ENCODE measurements around the gene TMEM245.

Gene TMEM245

DNA sequence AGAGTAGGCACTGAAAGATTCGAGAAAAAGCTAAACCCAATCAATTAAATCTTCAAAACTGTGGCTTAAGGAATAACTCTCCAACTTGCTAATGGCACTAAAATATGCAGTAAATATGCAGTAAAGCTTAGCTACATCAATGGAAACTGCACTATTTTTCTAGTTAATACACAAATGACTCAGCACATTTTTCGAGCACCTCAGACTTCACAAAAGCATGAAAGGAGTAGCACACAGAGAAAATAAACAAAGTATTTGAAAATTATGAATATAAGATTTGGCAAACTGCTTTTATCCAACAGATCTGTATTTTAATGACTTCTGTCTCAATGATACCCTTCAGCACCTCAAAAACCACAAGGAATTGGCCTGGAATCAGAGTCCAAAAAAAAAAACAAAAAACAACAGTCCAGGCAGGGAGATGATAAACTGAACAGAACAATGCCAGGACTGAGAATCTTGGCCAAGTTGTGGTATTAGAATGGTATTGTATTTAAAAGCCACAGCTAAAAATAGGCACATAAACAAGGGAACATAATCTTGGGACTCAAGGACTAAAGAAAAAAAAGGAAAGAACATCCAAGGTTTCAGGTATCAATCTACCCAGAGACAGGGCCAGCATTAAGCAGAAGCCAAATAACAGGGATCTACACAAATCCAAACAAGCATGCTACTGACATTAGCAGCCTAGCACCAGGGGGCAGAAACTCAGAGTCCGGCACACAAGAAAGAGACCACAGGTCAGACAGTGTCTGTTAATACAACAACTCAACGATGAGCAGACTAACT is 21.4 kb downstream of the TMEM245 start:
- H3K14ac ChIP-seq (ENCODE audit: low read length in 2 of 2): no peak overlapping the region
- H3K27me3 ChIP-seq (ENCODE audit: control insufficient read depth in 1 of 2, insufficient read depth in 1 of 2, low read length in 2 of 2): no peaks in the 10 kb centered on the region
- H4K8ac ChIP-seq (ENCODE audit: low read length): no peak overlapping the region
- peak overlapping the region; percentile 93 for H3K27ac ChIP-seq (ENCODE audit: low read length, poor library complexity, severe bottlenecking)
- no peak overlapping the region for H2BK15ac ChIP-seq (ENCODE audit: low read depth, poor library complexity, severe bottlenecking)
- H3K4me1 ChIP-seq (ENCODE audit: control insufficient read depth, insufficient read depth, low read depth, low read length): peaks cover 14% of the 10 kb centered on the region
- H3K4me2 ChIP-seq (ENCODE audit: low read length, poor library complexity, severe bottlenecking): peak overlapping the region; percentile 19
- no peak overlapping the region for H3K4ac ChIP-seq (ENCODE audit: low read depth in 1 of 2, low read length in 2 of 2)
- H4K91ac ChIP-seq (ENCODE audit: low read length): no peak overlapping the region
- no peak overlapping the region for H3K23ac ChIP-seq (ENCODE audit: low read length in 2 of 2)
- no peak overlapping the region for H2AFZ ChIP-seq (ENCODE audit: low read depth, low read length)
- peaks cover 13% of the 10 kb centered on the region for H3K79me1 ChIP-seq (replicated peaks; ENCODE audit: low read length, poor library complexity, severe bottlenecking)
- H3K18ac ChIP-seq (ENCODE audit: low read depth in 1 of 2, low read length in 2 of 2): no peak overlapping the region
- peak; percentile 81 for DNase-seq
- peaks cover 0 to 14% of the 10 kb centered on the region in 2 experiments for H3K36me3 ChIP-seq (ENCODE audit: control insufficient read depth in 1 of 2, insufficient read depth in 2 of 2, low read depth in 1 of 2, low read length in 2 of 2)
- peak overlapping the region; percentile 73 for H3K9ac ChIP-seq (ENCODE audit: low read length)
- H2BK5ac ChIP-seq (ENCODE audit: low read depth, low read length, poor library complexity, severe bottlenecking): no peak overlapping the region
- no peak overlapping the region for H2AK5ac ChIP-seq (ENCODE audit: low read length, severe bottlenecking)
- H2BK120ac ChIP-seq (ENCODE audit: low read depth, low read length): no peak overlapping the region
- no peak overlapping the region for H2BK12ac ChIP-seq (ENCODE audit: low read length in 2 of 2)
- 43% methylated on average over 3 of the region's 4 CpGs for WGBS
- peak overlapping the region in 1 of 2 experiments; percentile 45 for H3K4me3 ChIP-seq (ENCODE audit: insufficient read depth in 1 of 2, low read depth in 1 of 2, low read length in 2 of 2)
- no peaks in the 10 kb centered on the region for H3K9me3 ChIP-seq (ENCODE audit: control insufficient read depth, low read length)

DNA sequence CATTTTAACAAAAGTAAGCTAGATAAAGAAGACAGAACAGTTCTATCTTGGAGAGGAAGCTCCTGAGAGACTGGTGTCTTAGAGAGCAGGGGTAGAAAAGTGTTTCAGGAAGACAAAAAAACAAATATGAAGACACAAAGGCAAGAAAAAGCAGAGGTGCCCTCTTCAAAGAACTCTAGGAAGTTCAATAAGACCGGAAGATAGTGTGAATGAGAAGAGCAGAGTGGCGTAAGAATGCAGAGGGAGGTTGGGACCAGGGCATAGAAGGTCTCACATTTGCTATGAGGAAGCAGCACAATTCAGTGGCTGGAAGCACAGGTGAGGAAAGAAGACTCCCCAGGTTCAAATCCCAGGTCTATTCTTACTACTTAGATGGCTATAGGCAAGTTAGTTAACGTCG is 22.6 kb downstream of the TMEM245 start:
- Histone ChIP-seq H2BK5ac (ENCODE audit: low read depth, low read length, poor library complexity, severe bottlenecking) (no peak overlapping the region), H3K23ac (ENCODE audit: low read length in 2 of 2) (no peak overlapping the region), H3K4ac (ENCODE audit: low read depth in 1 of 2, low read length in 2 of 2) (no peak overlapping the region), H3K9me3 (ENCODE audit: control insufficient read depth, low read length) (no peaks in the 10 kb centered on the region), H3K27me3 (ENCODE audit: control insufficient read depth in 1 of 2, insufficient read depth in 1 of 2, low read length in 2 of 2) (no peaks in the 10 kb centered on the region), H2BK15ac (ENCODE audit: low read depth, poor library complexity, severe bottlenecking) (no peak overlapping the region), H3K4me3 (ENCODE audit: insufficient read depth in 1 of 2, low read depth in 1 of 2, low read length in 2 of 2) (no peak overlapping the region), H3K27ac (ENCODE audit: low read length, poor library complexity, severe bottlenecking) (peak overlapping the region; percentile 48), H2AFZ (ENCODE audit: low read depth, low read length) (no peak overlapping the region), H3K4me1 (ENCODE audit: control insufficient read depth, insufficient read depth, low read depth, low read length) (peaks cover 14% of the 10 kb centered on the region), H2BK120ac (ENCODE audit: low read depth, low read length) (no peak overlapping the region), H4K8ac (ENCODE audit: low read length) (no peak overlapping the region), H3K4me2 (ENCODE audit: low read length, poor library complexity, severe bottlenecking) (no peak overlapping the region), H3K36me3 (ENCODE audit: control insufficient read depth in 1 of 2, insufficient read depth in 2 of 2, low read depth in 1 of 2, low read length in 2 of 2) (peaks cover 0 to 21% of the 10 kb centered on the region in 2 experiments), H3K9ac (ENCODE audit: low read length) (no peak overlapping the region), H3K14ac (ENCODE audit: low read length in 2 of 2) (no peak overlapping the region), H3K79me1 (replicated peaks; ENCODE audit: low read length, poor library complexity, severe bottlenecking) (peaks cover 18% of the 10 kb centered on the region), H2BK12ac (ENCODE audit: low read length in 2 of 2) (no peak overlapping the region), H2AK5ac (ENCODE audit: low read length, severe bottlenecking) (peak overlapping the region; percentile 36), H3K18ac (ENCODE audit: low read depth in 1 of 2, low read length in 2 of 2) (peak overlapping the region in 1 of 2 experiments; percentile 28), H4K91ac (ENCODE audit: low read length) (no peak overlapping the region)
- no peak for DNase-seq
- WGBS: 96% methylated on average over 4 of the region's 4 CpGs

- no peak overlapping the region for H4K8ac ChIP-seq (ENCODE audit: low read length)
- no peak overlapping the region for H2AFZ ChIP-seq (ENCODE audit: low read depth, low read length)
- H3K23ac ChIP-seq (ENCODE audit: low read length in 2 of 2): no peak overlapping the region
- no peak overlapping the region for H2BK120ac ChIP-seq (ENCODE audit: low read depth, low read length)
- H3K79me1 ChIP-seq (replicated peaks; ENCODE audit: low read length, poor library complexity, severe bottlenecking): peaks cover 22% of the 10 kb centered on the region
- no peak overlapping the region for H3K4me3 ChIP-seq (ENCODE audit: insufficient read depth in 1 of 2, low read depth in 1 of 2, low read length in 2 of 2)
- H3K14ac ChIP-seq (ENCODE audit: low read length in 2 of 2): no peak overlapping the region
- H3K4me1 ChIP-seq (ENCODE audit: control insufficient read depth, insufficient read depth, low read depth, low read length): peaks cover 14% of the 10 kb centered on the region
- no peak overlapping the region for H2AK5ac ChIP-seq (ENCODE audit: low read length, severe bottlenecking)
- no peak overlapping the region for H3K4ac ChIP-seq (ENCODE audit: low read depth in 1 of 2, low read length in 2 of 2)
- no peaks in the 10 kb centered on the region for H3K9me3 ChIP-seq (ENCODE audit: control insufficient read depth, low read length)
- no peak overlapping the region for H2BK5ac ChIP-seq (ENCODE audit: low read depth, low read length, poor library complexity, severe bottlenecking)
- peaks cover 3 to 35% of the 10 kb centered on the region in 2 experiments for H3K36me3 ChIP-seq (ENCODE audit: control insufficient read depth in 1 of 2, insufficient read depth in 2 of 2, low read depth in 1 of 2, low read length in 2 of 2)
- no peak for DNase-seq
- WGBS: 92% methylated on average over 2 of the region's 3 CpGs
- no peak overlapping the region for H2BK15ac ChIP-seq (ENCODE audit: low read depth, poor library complexity, severe bottlenecking)
- H3K4me2 ChIP-seq (ENCODE audit: low read length, poor library complexity, severe bottlenecking): no peak overlapping the region
- H3K18ac ChIP-seq (ENCODE audit: low read depth in 1 of 2, low read length in 2 of 2): no peak overlapping the region
- H3K27me3 ChIP-seq (ENCODE audit: control insufficient read depth in 1 of 2, insufficient read depth in 1 of 2, low read length in 2 of 2): no peaks in the 10 kb centered on the region
- no peak overlapping the region for H3K9ac ChIP-seq (ENCODE audit: low read length)
- H2BK12ac ChIP-seq (ENCODE audit: low read length in 2 of 2): no peak overlapping the region
- H3K27ac ChIP-seq (ENCODE audit: low read length, poor library complexity, severe bottlenecking): no peak overlapping the region
- no peak overlapping the region for H4K91ac ChIP-seq (ENCODE audit: low read length)
Observed at GRCh38 chr9:109095321-109095720, 24.4 kb downstream of the TMEM245 start.

DNA sequence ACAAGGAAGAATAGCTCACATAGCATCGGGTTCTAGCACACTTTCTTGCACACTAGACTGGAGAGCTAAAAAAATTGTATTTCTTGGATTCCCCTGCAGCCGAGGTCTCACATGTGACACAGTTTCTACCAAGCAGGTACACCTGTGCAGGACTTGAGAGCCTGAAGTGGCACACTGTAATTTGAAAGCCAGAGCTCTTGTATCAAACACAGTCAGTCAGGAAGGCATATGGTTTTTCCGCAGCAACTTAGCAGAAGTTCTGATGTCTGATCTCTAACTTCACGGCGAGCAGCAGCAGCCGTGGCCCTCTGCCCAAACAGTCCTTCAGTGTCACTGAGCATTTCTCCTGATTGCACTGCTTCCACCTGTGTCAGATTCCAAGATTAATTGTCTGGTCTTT is 25.5 kb downstream of the TMEM245 start:
- Histone ChIP-seq H2BK120ac (ENCODE audit: low read depth, low read length) (no peak overlapping the region), H3K27ac (ENCODE audit: low read length, poor library complexity, severe bottlenecking) (no peak overlapping the region), H4K8ac (ENCODE audit: low read length) (no peak overlapping the region), H3K4me3 (ENCODE audit: insufficient read depth in 1 of 2, low read depth in 1 of 2, low read length in 2 of 2) (no peak overlapping the region), H3K9ac (ENCODE audit: low read length) (no peak overlapping the region), H3K79me1 (replicated peaks; ENCODE audit: low read length, poor library complexity, severe bottlenecking) (peaks cover 22% of the 10 kb centered on the region), H4K91ac (ENCODE audit: low read length) (no peak overlapping the region), H2BK12ac (ENCODE audit: low read length in 2 of 2) (no peak overlapping the region), H3K23ac (ENCODE audit: low read length in 2 of 2) (no peak overlapping the region), H2BK15ac (ENCODE audit: low read depth, poor library complexity, severe bottlenecking) (no peak overlapping the region), H2AFZ (ENCODE audit: low read depth, low read length) (no peak overlapping the region), H2AK5ac (ENCODE audit: low read length, severe bottlenecking) (no peak overlapping the region), H3K4me1 (ENCODE audit: control insufficient read depth, insufficient read depth, low read depth, low read length) (peaks cover 12% of the 10 kb centered on the region), H3K27me3 (ENCODE audit: control insufficient read depth in 1 of 2, insufficient read depth in 1 of 2, low read length in 2 of 2) (no peaks in the 10 kb centered on the region), H3K4me2 (ENCODE audit: low read length, poor library complexity, severe bottlenecking) (no peak overlapping the region), H3K18ac (ENCODE audit: low read depth in 1 of 2, low read length in 2 of 2) (no peak overlapping the region), H3K9me3 (ENCODE audit: control insufficient read depth, low read length) (no peaks in the 10 kb centered on the region), H2BK5ac (ENCODE audit: low read depth, low read length, poor library complexity, severe bottlenecking) (no peak overlapping the region), H3K14ac (ENCODE audit: low read length in 2 of 2) (no peak overlapping the region), H3K4ac (ENCODE audit: low read depth in 1 of 2, low read length in 2 of 2) (no peak overlapping the region), H3K36me3 (ENCODE audit: control insufficient read depth in 1 of 2, insufficient read depth in 2 of 2, low read depth in 1 of 2, low read length in 2 of 2) (peaks cover 3 to 40% of the 10 kb centered on the region in 2 experiments)
- no peak for DNase-seq
- 98% methylated on average over 6 of the region's 6 CpGs for WGBS

All from mesenchymal stem cell (in vitro differentiated cells and primary cell).